Activated CD4-positive, alpha-beta T cell treated with anti-CD3 and anti-CD28 coated beads, Interleukin-2, amount 10 ng/mL, durations not matched to agents 24 days and 14 days (primary cell): ENCODE measurements around the gene PPP1CB. TPM values are rescaled to one million over a fixed set of nuclear protein-coding genes. Genes with fewer than 3 reads are reported as not detected.
A peak's percentile ranks its signal among the peaks of the same experiment; 100 is the strongest.

Experiments used
- DNase-seq: peaks from one replicate; pipeline ENCODE4 v3.0.0; 2022
- H3K27ac Mint-ChIP-seq: one replicate; pipeline ENCODE4 v1.8.0; 2022; ENCODE audit warnings: mild to moderate bottlenecking, mixed read lengths
- H3K27me3 Mint-ChIP-seq: one replicate; pipeline ENCODE4 v1.8.0; 2022; ENCODE audit warnings: mixed read lengths
- H3K36me3 Mint-ChIP-seq: one replicate; pipeline ENCODE4 v1.8.0; 2022; ENCODE audit warnings: low read depth, mild to moderate bottlenecking, mixed read lengths
- H3K4me1 Mint-ChIP-seq: one replicate; pipeline ENCODE4 v1.8.0; 2021; ENCODE audit warnings: mixed read lengths
- H3K4me3 Mint-ChIP-seq: one replicate; pipeline ENCODE4 v1.8.0; 2022; ENCODE audit warnings: mild to moderate bottlenecking, moderate library complexity, mixed read lengths
- H3K9me3 Mint-ChIP-seq: one replicate; pipeline ENCODE4 v1.8.0; 2021; ENCODE audit warnings: mixed read lengths
- intact Hi-C: fragments of 100-400 bp; cut with micrococcal nuclease; formaldehyde crosslinking; loops from one replicate; pipeline ENCODE4 v1.15.1; 2023
- total RNA-seq: library from RNA; stranded (reverse); gene quantifications from 2 replicates; pipeline ENCODE4 v1.2.3, GENCODE V29; 2022

Gene PPP1CB
- 246 and 251 TPM in 2 replicates for total RNA-seq

- peaks cover 54% of the 10 kb centered on the region for H3K4me1 Mint-ChIP-seq
- peak within 1 kb of the TSS; percentile 98 for H3K4me3 Mint-ChIP-seq
Measured at GRCh38 chr2:28751252-28751955, at the start of gene PPP1CB. Gene PPP1CB, plus strand, starts transcription at chr2:28751830. Its CDS starts 295 bp downstream, at chr2:28752125.

GRCh38 chr2:28702415-28702861, 49.2 kb upstream of the PPP1CB start:
- no peak for DNase-seq
- Mint-ChIP-seq H3K4me1 (peaks cover 9% of the 10 kb centered on the region), H3K27ac (no peak overlapping the region), H3K36me3 (peaks cover 2% of the 10 kb centered on the region), H3K9me3 (peaks cover 14% of the 10 kb centered on the region), H3K4me3 (no peak overlapping the region), H3K27me3 (no peaks in the 10 kb centered on the region)
- intact Hi-C loops, result no loop called here

More at GRCh38 chr2:28751252-28751955, at the start of gene PPP1CB:
- Mint-ChIP-seq H3K27ac (peak within 1 kb of the TSS; percentile 98), H3K36me3 (peaks cover 16% of the 10 kb centered on the region), H3K27me3 (no peaks in the 10 kb centered on the region), H3K9me3 (no peaks in the 10 kb centered on the region)
- intact Hi-C loops, result loop anchor here (1.0 to 5.0 kb wide), 4 partner anchors 72 to 359 kb away; partner anchors contain the start of gene FOSL2
- peak; percentile 99 for DNase-seq

GRCh38 chr2:28702878-28703277, 48.8 kb upstream of the PPP1CB start:
- Mint-ChIP-seq H3K4me1 (peaks cover 9% of the 10 kb centered on the region), H3K27me3 (no peaks in the 10 kb centered on the region)
- intact Hi-C loops, result no loop called here

GRCh38 chr2:28704621-28705020, 47.0 kb upstream of the PPP1CB start:
- no peaks in the 10 kb centered on the region for H3K27me3 Mint-ChIP-seq
- intact Hi-C loops, result no loop called here
- no peak overlapping the region for H3K27ac Mint-ChIP-seq
- H3K36me3 Mint-ChIP-seq, result peaks cover 2% of the 10 kb centered on the region
- DNase-seq, result no peak
- H3K4me1 Mint-ChIP-seq, result peaks cover 9% of the 10 kb centered on the region
- H3K4me3 Mint-ChIP-seq, result no peak overlapping the region
- peaks cover 14% of the 10 kb centered on the region for H3K9me3 Mint-ChIP-seq

More at GRCh38 chr2:28702878-28703277, 48.8 kb upstream of the PPP1CB start:
- H3K4me3 Mint-ChIP-seq, result no peak overlapping the region
- no peak for DNase-seq
- peaks cover 2% of the 10 kb centered on the region for H3K36me3 Mint-ChIP-seq
- H3K27ac Mint-ChIP-seq, result no peak overlapping the region
- peaks cover 14% of the 10 kb centered on the region for H3K9me3 Mint-ChIP-seq

- Mint-ChIP-seq H3K4me3 (no peak overlapping the region), H3K4me1 (peaks cover 9% of the 10 kb centered on the region), H3K27ac (no peak overlapping the region), H3K27me3 (no peaks in the 10 kb centered on the region), H3K36me3 (peaks cover 2% of the 10 kb centered on the region), H3K9me3 (peaks cover 14% of the 10 kb centered on the region)
- no peak for DNase-seq
- intact Hi-C loops, result no loop called here
Measured at GRCh38 chr2:28705751-28706440, 45.7 kb upstream of the PPP1CB start.

GRCh38 chr2:28707592-28707991, 44.0 kb upstream of the PPP1CB start:
- Mint-ChIP-seq H3K36me3 (no peaks in the 10 kb centered on the region), H3K9me3 (peaks cover 10% of the 10 kb centered on the region), H3K4me1 (peaks cover 9% of the 10 kb centered on the region), H3K4me3 (no peak overlapping the region), H3K27me3 (no peaks in the 10 kb centered on the region), H3K27ac (no peak overlapping the region)
- intact Hi-C loops, result no loop called here
- no peak for DNase-seq

GRCh38 chr2:28709101-28709500, 42.5 kb upstream of the PPP1CB start:
- Mint-ChIP-seq H3K27me3 (no peaks in the 10 kb centered on the region), H3K36me3 (no peaks in the 10 kb centered on the region)

GRCh38 chr2:28710545-28710944, 41.1 kb upstream of the PPP1CB start:
- Mint-ChIP-seq H3K27me3 (no peaks in the 10 kb centered on the region), H3K4me1 (peaks cover 9% of the 10 kb centered on the region), H3K27ac (no peak overlapping the region), H3K9me3 (peaks cover 5% of the 10 kb centered on the region), H3K36me3 (no peaks in the 10 kb centered on the region), H3K4me3 (no peak overlapping the region)
- intact Hi-C loops, result no loop called here
- no peak for DNase-seq

More at GRCh38 chr2:28709101-28709500, 42.5 kb upstream of the PPP1CB start:
- Mint-ChIP-seq H3K9me3 (peaks cover 7% of the 10 kb centered on the region), H3K27ac (no peak overlapping the region), H3K4me1 (peaks cover 13% of the 10 kb centered on the region), H3K4me3 (no peak overlapping the region)
- intact Hi-C loops, result no loop called here
- no peak for DNase-seq

- Mint-ChIP-seq H3K27me3 (no peaks in the 10 kb centered on the region), H3K4me1 (peaks cover 19% of the 10 kb centered on the region), H3K36me3 (no peaks in the 10 kb centered on the region), H3K27ac (peak overlapping the region; percentile 58), H3K9me3 (no peaks in the 10 kb centered on the region), H3K4me3 (no peak overlapping the region)
- intact Hi-C loops, result no loop called here
- no peak for DNase-seq
Measured at GRCh38 chr2:28713577-28714298, 37.9 kb upstream of the PPP1CB start.

GRCh38 chr2:28716265-28716865, 35.3 kb upstream of the PPP1CB start:
- H3K36me3 Mint-ChIP-seq, result no peaks in the 10 kb centered on the region
- no peaks in the 10 kb centered on the region for H3K9me3 Mint-ChIP-seq
- H3K27ac Mint-ChIP-seq, result peak overlapping the region; percentile 14
- no peak for DNase-seq
- intact Hi-C loops, result no loop called here
- no peak overlapping the region for H3K4me3 Mint-ChIP-seq
- H3K4me1 Mint-ChIP-seq, result peaks cover 19% of the 10 kb centered on the region
- no peaks in the 10 kb centered on the region for H3K27me3 Mint-ChIP-seq

GRCh38 chr2:28717339-28717758, 34.3 kb upstream of the PPP1CB start:
- Mint-ChIP-seq H3K4me3 (no peak overlapping the region), H3K27me3 (no peaks in the 10 kb centered on the region), H3K27ac (no peak overlapping the region), H3K9me3 (no peaks in the 10 kb centered on the region), H3K4me1 (peaks cover 15% of the 10 kb centered on the region), H3K36me3 (no peaks in the 10 kb centered on the region)
- intact Hi-C loops, result no loop called here
- DNase-seq, result no peak

- DNase-seq, result no peak
- Mint-ChIP-seq H3K4me1 (peaks cover 13% of the 10 kb centered on the region), H3K36me3 (no peaks in the 10 kb centered on the region), H3K27me3 (no peaks in the 10 kb centered on the region), H3K27ac (no peak overlapping the region), H3K4me3 (no peak overlapping the region), H3K9me3 (no peaks in the 10 kb centered on the region)
- intact Hi-C loops, result no loop called here
Measured at GRCh38 chr2:28720345-28720744, 31.3 kb upstream of the PPP1CB start.

- Mint-ChIP-seq H3K27me3 (no peaks in the 10 kb centered on the region), H3K36me3 (no peaks in the 10 kb centered on the region), H3K9me3 (no peaks in the 10 kb centered on the region), H3K27ac (no peak overlapping the region), H3K4me1 (peaks cover 7% of the 10 kb centered on the region), H3K4me3 (no peak overlapping the region)
- DNase-seq, result no peak
- intact Hi-C loops, result no loop called here
Measured at GRCh38 chr2:28721601-28722191, 29.9 kb upstream of the PPP1CB start.
